HTERT RPE-1 (cell line): ENCODE data around the gene PRKCQ.
"Not testable (repeated sequence)": the region's sequence is repeated elsewhere in the genome, so short reads cannot be mapped to it uniquely, and the experiment has no call there.

Source experiments
- in situ Hi-C: fragments of 300-500 bp; cut with MboI; formaldehyde crosslinking; loops from 4 replicates; pipeline ENCODE4 v1.14.3; 2020; ENCODE audit warnings: low sequenced_read_pairs

Gene PRKCQ

GRCh38 chr10:6461961-6462360 lies 118.1 kb downstream of the PRKCQ start:
- in situ Hi-C loops: no loop called here

DNA sequence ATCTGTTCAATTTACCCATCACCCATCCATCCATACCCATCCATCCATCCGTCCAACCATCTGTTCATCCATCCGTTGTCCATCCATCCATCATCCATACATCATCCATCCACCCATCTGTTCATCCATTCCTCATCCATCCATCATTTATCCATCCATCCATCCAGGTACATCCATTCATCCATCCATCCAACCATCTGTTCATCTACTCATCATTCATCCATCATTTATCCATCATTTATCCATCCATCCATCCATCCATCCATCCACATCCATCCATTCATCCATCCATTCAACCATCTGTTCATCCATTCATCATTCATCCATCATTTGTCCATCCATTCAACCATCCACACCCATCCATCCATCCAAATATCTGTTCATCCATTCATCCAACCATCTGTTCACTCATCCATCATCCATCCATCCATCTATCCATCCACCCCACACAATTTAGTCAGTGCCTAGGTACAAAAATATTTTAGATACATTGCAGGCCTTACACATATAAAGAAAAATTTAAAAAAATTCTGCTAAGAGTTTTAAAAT lies 119.1 kb downstream of the PRKCQ start:
- in situ Hi-C loops: no loop called here

DNA sequence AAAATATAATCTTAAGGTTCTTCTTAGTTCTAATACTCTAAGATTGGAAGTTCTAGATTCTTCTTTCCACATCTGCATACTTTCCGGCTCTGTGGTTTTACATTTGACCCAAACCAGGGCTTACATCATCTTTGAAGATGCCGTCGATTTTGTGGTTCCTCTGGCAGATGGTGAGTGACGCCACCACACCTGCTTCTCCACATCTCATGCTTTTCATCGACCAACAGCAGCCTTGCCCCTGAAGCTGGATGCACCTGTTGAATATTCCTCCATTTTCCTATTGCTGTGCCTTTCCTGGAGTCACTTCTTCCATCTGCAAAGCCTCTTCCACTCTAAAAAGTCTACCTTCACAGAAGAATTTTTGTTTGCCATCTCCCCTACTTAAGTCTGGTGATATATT lies 121.3 kb downstream of the PRKCQ start:
- in situ Hi-C loops: no loop called here

GRCh38 chr10:6457376-6457775 lies 122.7 kb downstream of the PRKCQ start:
- in situ Hi-C loops: no loop called here

- in situ Hi-C loops: no loop called here
Measured at GRCh38 chr10:6456067-6456466, 124.0 kb downstream of the PRKCQ start.

DNA sequence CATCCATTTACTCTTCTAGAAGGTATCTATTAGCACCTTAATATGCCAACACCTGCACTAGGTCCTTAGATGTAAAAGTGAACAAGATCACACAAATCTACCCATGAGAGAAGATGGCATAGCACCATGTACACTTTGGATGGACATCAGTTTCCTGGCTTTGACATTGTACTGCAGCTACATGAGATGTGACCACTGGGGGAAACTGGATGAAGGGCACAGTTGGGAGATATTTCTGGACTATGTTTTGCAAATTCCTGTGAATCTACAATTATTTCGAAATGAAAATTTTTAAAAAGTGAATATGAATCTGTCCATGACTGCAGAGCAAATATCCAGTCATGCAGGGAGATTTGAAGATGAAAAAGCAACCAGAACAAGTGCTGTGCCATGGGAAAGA lies 124.5 kb downstream of the PRKCQ start:
- in situ Hi-C loops: no loop called here

- in situ Hi-C loops: no loop called here
Measured at GRCh38 chr10:6446711-6447110, 133.4 kb downstream of the PRKCQ start.

- in situ Hi-C loops: no loop called here
Measured at GRCh38 chr10:6445671-6446316, 134.3 kb downstream of the PRKCQ start.

DNA sequence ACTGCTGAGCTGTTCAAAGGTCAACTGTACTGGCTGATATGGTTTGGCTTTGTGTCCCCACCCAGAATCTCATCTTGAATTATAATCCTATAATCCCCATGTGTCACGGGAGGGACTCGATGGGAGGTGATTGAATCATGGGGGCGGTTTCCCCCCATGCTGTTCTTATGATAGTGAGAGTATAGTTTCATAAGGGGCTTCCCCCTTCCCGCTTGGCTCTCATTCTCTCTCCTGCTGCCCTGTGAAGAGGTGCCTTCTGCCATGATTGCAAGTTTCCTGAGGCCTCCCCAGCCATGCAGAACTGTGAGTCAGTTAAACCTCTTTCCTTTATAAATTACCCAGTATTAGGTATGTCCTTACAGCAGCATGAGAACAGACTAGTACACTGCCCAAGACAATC lies 140.2 kb downstream of the PRKCQ start:
- in situ Hi-C loops: not testable (repeated sequence)

DNA sequence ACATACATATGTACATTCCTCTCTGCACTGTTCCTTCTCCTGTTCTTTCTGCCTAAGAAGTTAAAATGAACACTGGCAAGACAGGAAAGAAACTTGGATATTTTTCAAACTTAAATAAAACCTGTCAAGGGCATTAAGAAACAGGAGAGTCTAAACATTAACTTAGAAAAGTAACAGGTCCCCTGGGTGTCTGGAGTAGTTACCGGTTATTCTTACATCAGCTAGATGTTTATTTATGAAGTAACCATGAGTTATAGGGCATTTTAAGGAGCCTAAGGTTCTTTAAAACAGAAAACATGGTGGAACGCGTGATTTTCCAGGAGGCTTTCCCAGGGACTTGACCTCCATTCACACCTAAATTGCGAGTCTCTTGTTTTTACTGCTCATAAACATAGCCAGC lies 148.2 kb downstream of the PRKCQ start:
- in situ Hi-C loops: no loop called here

DNA sequence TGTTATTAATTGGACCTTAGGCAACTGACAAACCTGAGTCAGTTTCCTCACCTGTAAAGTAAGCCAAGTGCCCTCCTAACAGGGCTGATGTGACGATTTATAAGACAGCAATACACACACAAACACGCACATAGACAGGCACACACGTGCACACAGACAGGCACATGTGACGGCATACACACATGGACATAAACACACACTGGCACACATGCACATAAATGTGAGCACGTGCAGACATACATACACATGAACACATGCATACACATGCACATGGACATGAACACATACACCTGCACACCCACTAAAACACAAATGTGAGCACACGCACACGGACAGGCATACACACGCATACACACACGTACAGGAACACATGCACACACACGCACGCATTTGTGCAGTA lies 148.9 kb downstream of the PRKCQ start:
- in situ Hi-C loops: no loop called here

DNA sequence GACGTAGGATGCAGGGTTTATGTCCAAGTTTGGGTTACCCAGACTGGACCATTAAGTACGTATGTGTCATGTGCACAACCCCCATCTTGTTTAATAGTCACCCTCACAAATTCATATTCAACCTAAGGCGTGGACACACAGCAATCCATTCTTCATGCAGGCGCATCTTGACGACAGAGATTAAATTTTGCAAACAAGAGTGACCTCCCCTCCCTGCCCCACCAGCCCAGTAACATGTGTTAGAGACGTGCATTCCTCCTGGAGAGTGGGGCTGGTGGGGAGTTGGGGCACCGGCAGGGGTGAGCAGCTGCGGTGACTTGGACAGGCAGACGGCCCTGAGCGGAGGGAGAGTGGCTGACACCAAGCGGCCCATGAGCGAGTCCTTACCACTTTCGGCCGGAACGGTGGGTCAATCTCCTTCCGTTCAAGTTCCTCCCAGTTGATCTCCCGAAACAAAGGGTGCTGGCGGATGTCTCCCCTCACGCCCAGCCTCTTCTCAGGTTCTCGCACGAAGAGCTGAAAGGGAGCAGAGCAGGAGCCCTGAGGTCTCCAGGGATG lies 149.6 kb downstream of the PRKCQ start:
- in situ Hi-C loops: no loop called here

- in situ Hi-C loops: no loop called here
Measured at GRCh38 chr10:6427357-6427959, 152.6 kb downstream of the PRKCQ start.

- in situ Hi-C loops: no loop called here
Measured at GRCh38 chr10:6426317-6426716, 153.8 kb downstream of the PRKCQ start.

DNA sequence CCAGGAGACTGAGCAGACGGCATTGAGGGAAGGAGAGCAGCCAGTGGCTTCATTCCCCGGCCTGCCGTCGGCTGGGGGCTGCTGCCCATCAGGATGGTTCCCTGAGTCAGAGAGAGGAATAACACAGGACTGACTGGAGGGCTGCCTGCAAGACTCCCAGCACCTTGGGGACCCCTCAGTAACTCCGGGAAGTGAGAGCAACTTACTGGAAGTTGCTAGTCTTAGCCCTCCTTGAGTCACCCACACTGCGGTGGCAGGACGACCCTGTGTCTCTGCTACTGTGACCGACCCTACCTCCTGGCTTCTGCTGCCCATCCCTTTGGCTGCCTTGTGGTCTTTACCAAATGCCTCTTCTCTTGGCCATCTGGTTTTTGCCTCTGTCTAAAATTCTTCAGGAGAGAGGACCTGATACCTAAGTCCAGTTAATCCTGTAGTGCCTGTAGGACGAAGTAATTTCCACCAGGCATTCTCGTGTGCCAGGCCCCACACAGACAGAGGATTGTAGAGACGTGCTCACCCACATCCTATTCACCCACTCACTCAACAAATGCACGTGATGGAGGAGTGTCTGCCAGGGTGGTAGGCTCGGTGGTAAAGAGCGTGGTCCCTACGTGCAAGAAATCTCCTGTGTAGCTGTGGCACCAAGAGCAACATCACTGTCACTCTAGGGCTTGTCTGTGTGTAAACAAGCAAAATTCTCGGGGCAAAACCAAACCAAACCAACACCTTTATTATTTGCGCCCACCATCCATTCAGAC lies 156.5 kb downstream of the PRKCQ start:
- in situ Hi-C loops: no loop called here

DNA sequence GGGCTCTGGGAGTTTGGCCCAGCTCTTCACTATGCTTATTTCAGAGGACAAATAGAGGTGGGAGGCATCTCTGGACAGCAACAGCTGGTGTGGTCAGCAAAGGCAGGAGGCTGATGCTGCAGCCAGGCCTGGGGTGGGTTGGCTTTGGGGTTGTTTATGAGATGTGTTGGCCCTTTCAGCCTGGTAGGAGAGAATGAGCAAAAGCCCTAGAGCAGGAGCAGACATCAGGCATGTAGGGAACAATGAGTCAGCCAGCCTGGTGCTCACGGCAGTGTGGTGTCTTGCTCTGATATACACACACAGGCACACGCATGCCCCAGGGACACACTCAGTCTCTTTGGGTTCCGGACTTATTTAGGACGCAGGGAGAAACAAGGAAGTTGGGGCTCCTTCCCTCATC lies 157.1 kb downstream of the PRKCQ start:
- in situ Hi-C loops: no loop called here

DNA sequence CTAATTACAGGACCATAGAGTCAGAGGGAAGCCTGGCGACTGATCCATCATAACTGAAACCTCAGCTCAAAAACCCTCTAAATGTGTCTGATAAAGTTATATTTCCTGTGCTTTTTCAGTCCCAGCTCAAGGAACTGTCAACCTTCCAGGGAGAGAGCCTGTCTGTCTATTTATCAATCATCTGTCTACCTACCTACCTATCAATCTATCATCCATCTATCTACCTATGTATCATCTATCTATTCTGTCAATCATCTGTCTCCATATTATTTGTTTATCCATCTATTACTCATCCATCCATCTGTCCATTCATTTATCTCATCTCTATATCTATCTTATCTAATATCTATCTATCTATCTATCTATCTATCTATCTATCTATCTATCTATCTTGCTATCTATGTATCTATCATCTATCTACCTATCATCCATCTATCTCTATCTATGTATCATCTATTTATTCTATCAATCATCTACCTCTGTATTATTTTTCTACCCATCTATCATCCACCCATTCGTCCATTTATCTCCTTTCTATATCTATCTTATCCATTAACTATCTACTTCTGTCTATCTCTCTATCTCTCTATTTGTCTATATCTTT lies 161.4 kb downstream of the PRKCQ start:
- in situ Hi-C loops: no loop called here

DNA sequence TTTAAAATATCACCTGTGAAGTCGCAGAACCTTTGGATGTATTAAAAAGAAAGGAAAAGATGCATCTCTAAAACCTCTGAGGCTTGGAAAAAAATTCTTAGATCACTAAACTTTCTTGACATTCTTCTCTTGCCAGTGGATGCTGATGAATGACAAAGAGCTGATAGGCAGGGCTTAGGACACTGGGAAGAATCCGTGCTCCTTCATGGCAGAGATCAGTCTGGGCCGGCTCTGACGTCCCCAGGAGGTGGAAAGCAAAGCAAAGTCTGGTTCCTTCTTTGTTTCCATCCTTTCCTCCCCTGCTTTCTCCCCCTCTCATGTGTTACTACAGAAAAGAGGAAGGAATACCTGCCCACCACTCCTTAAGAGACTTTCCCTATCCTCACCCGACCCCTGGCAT lies 161.9 kb downstream of the PRKCQ start:
- in situ Hi-C loops: no loop called here

DNA sequence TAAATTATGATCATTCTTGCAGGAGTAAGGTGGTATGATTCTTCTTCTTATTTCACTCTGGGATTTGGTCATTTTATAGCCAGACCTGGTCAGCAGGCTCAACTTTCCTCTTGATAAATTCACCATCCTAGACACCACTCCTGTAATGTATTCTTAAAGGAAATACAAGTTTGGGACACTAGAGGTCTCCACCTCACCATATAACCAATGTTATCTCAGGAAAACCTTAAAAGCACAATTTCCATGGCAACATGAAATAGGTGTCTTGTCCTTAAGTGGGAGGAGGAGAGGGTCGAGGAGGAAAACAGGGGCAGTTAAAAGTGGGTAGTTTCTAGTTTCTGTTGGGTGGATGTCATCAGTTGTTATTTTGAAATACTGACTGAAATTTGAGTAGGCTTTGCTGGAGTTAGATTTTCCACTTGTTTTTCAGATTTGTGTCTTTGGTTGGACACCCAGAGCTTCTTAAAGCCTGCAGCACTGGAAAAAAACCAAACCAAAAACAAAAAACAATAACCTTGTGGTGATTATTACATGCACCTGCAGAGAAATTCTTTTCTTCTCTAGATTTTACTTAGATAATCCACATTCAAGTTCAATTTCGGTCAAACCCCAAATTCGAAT lies 163.1 kb downstream of the PRKCQ start:
- in situ Hi-C loops: no loop called here

DNA sequence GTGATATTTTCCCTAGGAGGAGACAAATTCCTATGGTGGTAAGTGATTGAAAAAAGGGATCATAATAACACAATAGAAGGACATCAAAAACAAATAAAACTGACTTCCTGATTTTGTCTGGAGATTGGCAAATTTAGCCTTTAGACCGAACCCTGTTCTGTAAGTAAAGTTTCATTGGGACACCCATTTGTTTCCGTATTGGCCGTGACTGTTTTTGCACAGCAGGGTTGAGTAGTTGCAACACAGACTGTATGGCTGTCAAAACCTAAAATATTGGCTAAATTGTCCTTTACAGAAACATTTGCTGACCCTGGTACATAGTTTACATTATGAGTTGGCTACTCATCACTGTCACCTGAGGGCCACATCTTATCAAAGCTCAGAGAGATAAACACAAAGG lies 168.6 kb downstream of the PRKCQ start:
- in situ Hi-C loops: no loop called here

DNA sequence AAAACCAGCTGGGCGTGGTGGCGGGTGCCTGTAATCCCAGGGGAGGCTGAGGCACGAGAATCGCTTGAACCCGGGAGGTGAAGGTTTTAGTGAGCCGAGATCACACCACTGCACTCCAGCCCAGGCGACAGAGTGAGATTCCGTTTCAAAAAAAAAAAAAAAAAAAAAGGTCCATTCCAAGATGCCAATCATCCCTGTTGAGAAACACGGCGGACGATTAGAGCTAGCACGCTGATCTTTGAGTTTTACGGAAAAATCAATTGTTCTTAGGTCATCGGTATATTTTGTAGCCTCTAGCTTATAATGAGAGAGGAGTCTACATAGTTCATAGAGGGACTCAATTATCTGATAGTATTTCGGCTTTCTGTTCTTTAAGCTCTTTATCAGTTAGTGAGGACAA lies 169.2 kb downstream of the PRKCQ start:
- in situ Hi-C loops: no loop called here
